GM12891 (cell line): Measurements from ENCODE around the gene HOMER2.
"Not testable (repeated sequence)": the region's sequence is repeated elsewhere in the genome, so short reads cannot be mapped to it uniquely, and the experiment has no call there.

Experiments used
- POLR2A ChIP-seq: IDR thresholded peaks from 2 replicates; pipeline ENCODE4 v1.6.1; 2011; ENCODE audit warnings: low read depth, low read length, control low read depth
- POLR2AphosphoS5 ChIP-seq: IDR thresholded peaks from 2 replicates; pipeline ENCODE4 v1.6.1; 2011; ENCODE audit warnings: low read depth, low read length, control low read depth
- POU2F2 ChIP-seq: IDR thresholded peaks from 2 replicates; pipeline ENCODE4 v1.6.1; 2011; ENCODE audit warnings: low read depth, mild to moderate bottlenecking, control low read depth, low read length, moderate library complexity
- SPI1 ChIP-seq: IDR thresholded peaks from 2 replicates; pipeline ENCODE4 v1.6.1; 2011; ENCODE audit warnings: low read depth, low read length, control low read depth
- TAF1 ChIP-seq: IDR thresholded peaks from 2 replicates; pipeline ENCODE4 v1.6.1; 2011; ENCODE audit warnings: low read depth, low read length, control low read depth

DNA sequence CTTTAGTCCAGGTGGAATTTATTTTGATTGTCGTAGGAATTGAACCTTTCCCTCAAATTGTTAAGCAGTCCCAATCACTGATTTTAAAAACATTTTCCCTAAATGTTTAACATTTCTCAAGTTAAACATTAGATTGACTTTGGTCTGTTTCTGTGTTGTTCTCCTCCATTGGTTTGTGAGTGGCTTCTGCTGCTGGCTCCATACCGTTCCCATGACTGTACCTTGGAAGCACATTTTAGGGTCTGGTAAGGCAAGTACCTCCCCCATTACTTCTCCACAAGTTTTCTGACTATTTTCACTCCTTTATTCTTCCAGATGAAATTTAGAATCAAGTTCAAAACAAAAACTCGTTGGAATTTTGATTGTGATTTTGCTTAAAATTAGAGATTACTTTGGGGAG lies 131.1 kb downstream of the HOMER2 start:
- TF ChIP-seq POU2F2, TAF1, POLR2A, POLR2AphosphoS5, SPI1: not testable (repeated sequence)
